Keratinocyte (primary cell): ENCODE measurements around the gene TMED5. TPM values are rescaled to one million over a fixed set of nuclear protein-coding genes. Genes with fewer than 3 reads are reported as not detected.

Source experiments
- DNase-seq: peaks from one replicate; pipeline ENCODE4 v3.0.0-alpha.2; 2011; ENCODE audit warnings: low read depth, missing footprints, low spot score
- FAIRE-seq: peaks from 2 replicates; lab custom pipeline; 2011; peaks lifted over from hg19 to GRCh38; lab: Jason Lieb, UNC
- H2AFZ ChIP-seq: 2 replicates; pipeline ENCODE4 v1.6.0; 2012; ENCODE audit warnings: low read length, control low read depth, inconsistent platforms; ENCODE audit not compliant: control insufficient read depth
- H3K27ac ChIP-seq: 2 replicates; pipeline ENCODE4 v1.5.1; 2011; ENCODE audit warnings: low read length; ENCODE audit not compliant: control insufficient read depth, insufficient read depth
- H3K27me3 ChIP-seq: 3 replicates; pipeline ENCODE4 v1.6.0; 2011; ENCODE audit warnings: low read length; ENCODE audit not compliant: control insufficient read depth, insufficient read depth; ENCODE audit errors: extremely low read depth
- H3K36me3 ChIP-seq, 2 experiments: 2 replicates in 1 of 2; 3 replicates in 1 of 2; pipeline ENCODE4 v1.5.1; 2011; ENCODE audit warnings: low read length in 2 of 2, mild to moderate bottlenecking in 1 of 2; ENCODE audit not compliant: control insufficient read depth in 2 of 2, insufficient read depth in 2 of 2; ENCODE audit errors: extremely low read depth in 1 of 2
- H3K4me1 ChIP-seq: 3 replicates; pipeline ENCODE4 v1.5.1; 2011; ENCODE audit warnings: low read length; ENCODE audit not compliant: control insufficient read depth, insufficient read depth; ENCODE audit errors: extremely low read depth
- H3K4me2 ChIP-seq: 3 replicates; pipeline ENCODE4 v1.6.0; 2011; ENCODE audit warnings: low read depth, low read length; ENCODE audit not compliant: control insufficient read depth, insufficient read depth; ENCODE audit errors: extremely low read depth
- H3K4me3 ChIP-seq, 3 experiments: fragments of 200-600 bp in 1 of 3; sonication (generic) in 1 of 3; 2 replicates in 2 of 3; 3 replicates in 1 of 3; pipeline ENCODE4 v1.5.1; 2011 to 2016; ENCODE audit warnings: low read length in 3 of 3, mild to moderate bottlenecking in 3 of 3, control low read depth in 2 of 3, inconsistent platforms in 1 of 3, low read depth in 1 of 3, mixed read lengths in 1 of 3, mixed run types in 1 of 3, moderate library complexity in 1 of 3; ENCODE audit not compliant: control insufficient read depth in 2 of 3, insufficient read depth in 2 of 3; ENCODE audit errors: extremely low read depth in 1 of 3
- H3K79me2 ChIP-seq: 2 replicates; pipeline ENCODE4 v1.6.0; 2012; ENCODE audit warnings: low read length; ENCODE audit not compliant: control insufficient read depth, insufficient read depth
- H3K9ac ChIP-seq: 3 replicates; pipeline ENCODE4 v1.6.0; 2011; ENCODE audit warnings: low read length; ENCODE audit not compliant: control insufficient read depth, insufficient read depth; ENCODE audit errors: extremely low read depth
- H3K9me1 ChIP-seq: 3 replicates; pipeline ENCODE4 v1.6.0; 2011; ENCODE audit warnings: low read length; ENCODE audit not compliant: control insufficient read depth, insufficient read depth; ENCODE audit errors: extremely low read depth
- H3K9me3 ChIP-seq: 2 replicates; pipeline ENCODE4 v1.5.1; 2012; ENCODE audit warnings: low read depth, low read length; ENCODE audit not compliant: control insufficient read depth
- H4K20me1 ChIP-seq: 3 replicates; pipeline ENCODE4 v1.6.0; 2011; ENCODE audit warnings: low read length; ENCODE audit not compliant: control insufficient read depth, insufficient read depth; ENCODE audit errors: extremely low read depth
- EZH2 ChIP-seq: IDR thresholded peaks from one replicate; pipeline ENCODE4 v1.6.1; 2012; ENCODE audit warnings: inconsistent platforms, mild to moderate bottlenecking, low read length, moderate library complexity
- dilution Hi-C: fragments of 300-500 bp; cut with MboI; formaldehyde crosslinking; loops from one replicate; pipeline ENCODE4 v1.7.0; 2020; ENCODE audit warnings: low sequenced_read_pairs; ENCODE audit not compliant: extremely low pct_ligation_motif_present
- polyA plus RNA-seq, 5 experiments: library from polyadenylated mRNA; depleted of rRNA in 3 of 5; stranded (reverse) in 3 of 5; stranded (forward) in 1 of 5; unstranded in 1 of 5; fragments of >200 nt; gene quantifications; 1 replicate in 1 of 5; 2 replicates in 3 of 5; 3 replicates in 1 of 5; pipeline versions ENCODE4 v1.2.1 to v1.2.3, GENCODE V29; 2011 to 2012; ENCODE audit warnings: missing spikeins in 2 of 5, low read depth in 1 of 5, low replicate concordance in 1 of 5
- TF ChIP-seq, protein P1 (sequence below), 3 experiments: IDR thresholded peaks in 1 of 3; conservative IDR thresholded peaks in 1 of 3; optimal IDR thresholded peaks in 1 of 3; 2 replicates in 2 of 3; 3 replicates in 1 of 3; pipeline versions ENCODE3 to v1.5.1; 2011; ENCODE audit warnings: low read length in 3 of 3, mild to moderate bottlenecking in 3 of 3, moderate library complexity in 2 of 3, control low read depth in 1 of 3, inconsistent platforms in 1 of 3; ENCODE audit not compliant: insufficient read depth in 2 of 3; ENCODE audit errors: extremely low read depth in 1 of 3

The TMED5 gene
- polyA plus RNA-seq, 1 donor (not counting 4 experiments of a cell fraction or from before 2014, with no cell fraction given): 55.4 TPM

DNA sequence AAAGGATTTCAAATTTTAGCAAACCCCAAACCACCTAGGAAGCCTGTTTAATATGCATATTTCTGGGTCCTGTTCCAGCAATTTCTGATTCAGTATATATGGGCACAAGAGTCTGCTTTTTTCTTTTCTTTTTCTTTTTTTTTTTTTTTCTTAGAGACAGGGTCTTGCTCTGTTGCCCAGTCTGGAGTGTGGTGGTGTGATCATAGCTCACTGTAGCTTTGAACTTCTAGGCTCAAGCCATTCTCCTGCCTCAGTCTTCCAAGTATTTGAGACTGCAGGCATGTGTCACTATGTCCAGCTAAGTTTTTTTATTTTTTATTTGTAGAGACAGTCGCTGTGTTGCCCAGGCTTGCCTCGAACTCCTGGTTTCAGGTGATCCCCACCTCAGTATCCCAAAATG is 35.1 kb upstream of the TMED5 start:
- H3K9me3 ChIP-seq: no peaks in the 10 kb centered on the region
- FAIRE-seq (no peak), DNase-seq (no peak)
- TF ChIP-seq, protein P1, sequence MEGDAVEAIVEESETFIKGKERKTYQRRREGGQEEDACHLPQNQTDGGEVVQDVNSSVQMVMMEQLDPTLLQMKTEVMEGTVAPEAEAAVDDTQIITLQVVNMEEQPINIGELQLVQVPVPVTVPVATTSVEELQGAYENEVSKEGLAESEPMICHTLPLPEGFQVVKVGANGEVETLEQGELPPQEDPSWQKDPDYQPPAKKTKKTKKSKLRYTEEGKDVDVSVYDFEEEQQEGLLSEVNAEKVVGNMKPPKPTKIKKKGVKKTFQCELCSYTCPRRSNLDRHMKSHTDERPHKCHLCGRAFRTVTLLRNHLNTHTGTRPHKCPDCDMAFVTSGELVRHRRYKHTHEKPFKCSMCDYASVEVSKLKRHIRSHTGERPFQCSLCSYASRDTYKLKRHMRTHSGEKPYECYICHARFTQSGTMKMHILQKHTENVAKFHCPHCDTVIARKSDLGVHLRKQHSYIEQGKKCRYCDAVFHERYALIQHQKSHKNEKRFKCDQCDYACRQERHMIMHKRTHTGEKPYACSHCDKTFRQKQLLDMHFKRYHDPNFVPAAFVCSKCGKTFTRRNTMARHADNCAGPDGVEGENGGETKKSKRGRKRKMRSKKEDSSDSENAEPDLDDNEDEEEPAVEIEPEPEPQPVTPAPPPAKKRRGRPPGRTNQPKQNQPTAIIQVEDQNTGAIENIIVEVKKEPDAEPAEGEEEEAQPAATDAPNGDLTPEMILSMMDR (optimal IDR thresholded peaks at IDR 0.05 in 1 of 3, IDR thresholded peaks at IDR 0.05 in 1 of 3, conservative IDR thresholded peaks at IDR 0.05 in 1 of 3; ENCODE audit: extremely low read depth in 1 of 3, insufficient read depth in 2 of 3, low read length in 3 of 3): no peak
- TF ChIP-seq EZH2: no peak
- H3K27ac ChIP-seq: no peak overlapping the region
- no peak overlapping the region for H2AFZ ChIP-seq
- H3K4me1 ChIP-seq: no peaks in the 10 kb centered on the region
- H4K20me1 ChIP-seq: no peaks in the 10 kb centered on the region
- H3K9me1 ChIP-seq: no peaks in the 10 kb centered on the region
- H3K4me2 ChIP-seq: no peak overlapping the region
- H3K27me3 ChIP-seq: no peaks in the 10 kb centered on the region
- no peak overlapping the region for H3K9ac ChIP-seq
- H3K36me3 ChIP-seq: peaks cover 2 to 17% of the 10 kb centered on the region in 2 experiments
- no peak overlapping the region for H3K4me3 ChIP-seq
- no peaks in the 10 kb centered on the region for H3K79me2 ChIP-seq
- dilution Hi-C loops: no loop called here

DNA sequence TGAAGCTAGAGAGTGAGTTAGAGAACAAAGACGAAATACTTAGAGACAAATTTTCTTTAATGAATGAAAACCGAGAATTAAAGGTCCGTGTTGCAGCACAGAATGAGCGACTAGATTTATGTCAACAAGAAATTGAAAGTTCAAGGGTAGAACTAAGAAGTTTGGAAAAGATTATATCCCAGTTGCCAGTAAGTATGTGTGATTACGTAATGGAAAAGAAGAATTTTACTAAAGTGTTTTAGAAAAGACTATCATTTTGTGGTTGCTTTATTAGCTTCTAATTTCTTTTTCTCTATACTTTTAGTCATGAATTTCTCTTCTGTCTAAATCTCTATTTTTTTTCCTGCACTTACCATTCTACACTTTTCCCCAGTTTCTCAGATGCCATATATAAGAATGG is 27.0 kb upstream of the TMED5 start:
- TF ChIP-seq, protein P1 (optimal IDR thresholded peaks at IDR 0.05 in 1 of 3, IDR thresholded peaks at IDR 0.05 in 1 of 3, conservative IDR thresholded peaks at IDR 0.05 in 1 of 3; ENCODE audit: extremely low read depth in 1 of 3, insufficient read depth in 2 of 3, low read length in 3 of 3): no peak
- Histone ChIP-seq H3K27ac (no peak overlapping the region), H3K79me2 (no peaks in the 10 kb centered on the region), H3K9me1 (no peaks in the 10 kb centered on the region), H2AFZ (no peak overlapping the region), H3K9me3 (no peaks in the 10 kb centered on the region), H3K4me3 (no peak overlapping the region), H4K20me1 (no peaks in the 10 kb centered on the region), H3K36me3 (peaks cover 2 to 10% of the 10 kb centered on the region in 2 experiments), H3K4me1 (no peaks in the 10 kb centered on the region), H3K9ac (no peak overlapping the region), H3K4me2 (no peak overlapping the region), H3K27me3 (no peaks in the 10 kb centered on the region)
- dilution Hi-C loops: no loop called here
- DNase-seq (no peak), FAIRE-seq (no peak)
